HepG2 (cell line): Measurements from ENCODE around the gene ID3. TPM values are rescaled to one million over a fixed set of nuclear protein-coding genes. Genes with fewer than 3 reads are reported as not detected.
A peak's percentile ranks its signal among the peaks of the same experiment; 100 is the strongest.

Experiments used
- ATM ChIP-seq: fragments of 450-650 bp; IDR thresholded peaks from 2 replicates; pipeline ENCODE4 v1.7.1; 2017; ENCODE audit warnings: mild to moderate bottlenecking, borderline replicate concordance
- FIP1L1 ChIP-seq: fragments of 200-400 bp; formaldehyde crosslinking; IDR thresholded peaks from 2 replicates; pipeline ENCODE4 v1.6.1; 2018; ENCODE audit warnings: low read depth, mild to moderate bottlenecking, low read length, moderate library complexity, borderline replicate concordance; ENCODE audit not compliant: insufficient read depth
- FOSL2 ChIP-seq: sonication (generic); formaldehyde crosslinking; IDR thresholded peaks from 2 replicates; pipeline ENCODE4 v1.4.0; 2020; ENCODE audit warnings: missing genetic modification reagents
- FOXP1 ChIP-seq, 2 experiments: fragments of 450-650 bp in 1 of 2; IDR thresholded peaks; 2 replicates each; pipeline ENCODE4 v1.6.1; 2017 to 2018; ENCODE audit warnings: antibody characterized with exemption in 1 of 2
- HMG20B ChIP-seq: conservative IDR thresholded peaks from 2 replicates; pipeline ENCODE4 v1.6.1; 2016; ENCODE audit warnings: missing genetic modification reagents, missing compliant biosample characterization
- HMGA1 ChIP-seq: sonication (generic); formaldehyde crosslinking; conservative IDR thresholded peaks from 2 replicates; pipeline ENCODE4 v1.4.0; 2020; ENCODE audit warnings: missing genetic modification reagents
- MXI1 ChIP-seq: IDR thresholded peaks from 3 replicates; pipeline ENCODE4 v1.6.1; 2012; ENCODE audit warnings: low read depth, low read length, inconsistent platforms, borderline replicate concordance
- SP2 ChIP-seq: sonication (generic); formaldehyde crosslinking; IDR thresholded peaks from 2 replicates; pipeline ENCODE4 v1.5.1; 2020; ENCODE audit warnings: mild to moderate bottlenecking, missing genetic modification reagents
- ZBTB42 ChIP-seq: sonication (generic); formaldehyde crosslinking; IDR thresholded peaks from 2 replicates; pipeline ENCODE4 v1.5.0; 2020; ENCODE audit warnings: mild to moderate bottlenecking, missing genetic modification reagents
- ZNF3 ChIP-seq: IDR thresholded peaks from 2 replicates; pipeline ENCODE4 v1.7.0; 2017; ENCODE audit warnings: inconsistent platforms
- ZNF367 ChIP-seq: sonication (generic); formaldehyde crosslinking; IDR thresholded peaks from 2 replicates; pipeline ENCODE4 v1.4.0; 2020; ENCODE audit warnings: missing genetic modification reagents, borderline replicate concordance
- ZNF530 ChIP-seq: sonication (generic); formaldehyde crosslinking; IDR thresholded peaks from 2 replicates; pipeline ENCODE4 v1.5.0; 2020; ENCODE audit warnings: low read depth, mild to moderate bottlenecking, missing genetic modification reagents
- ZNF589 ChIP-seq: sonication (generic); formaldehyde crosslinking; conservative IDR thresholded peaks from 2 replicates; pipeline ENCODE4 v1.8.0; 2022; ENCODE audit warnings: mild to moderate bottlenecking, moderate library complexity, missing genetic modification reagents
- ZNF792 ChIP-seq: IDR thresholded peaks from 2 replicates; pipeline ENCODE4 v1.6.1; 2016
- ZSCAN31 ChIP-seq: sonication (generic); formaldehyde crosslinking; IDR thresholded peaks from 2 replicates; pipeline ENCODE4 v1.5.0; 2020; ENCODE audit warnings: low read depth, mild to moderate bottlenecking, missing genetic modification reagents
- polyA plus RNA-seq, 8 experiments: library from polyadenylated mRNA; depleted of rRNA in 3 of 8; stranded (reverse) in 7 of 8; unstranded in 1 of 8; fragments of >200 nt; fragmentation: Illumina TruSeq in 4 of 8; extraction: Trizol in 4 of 8; gene quantifications; 2 replicates each; pipeline versions ENCODE4 v1.2.1 to v1.2.3, GENCODE V29; 2011 to 2016; ENCODE audit warnings: low read depth in 4 of 8, missing spikeins in 1 of 8, mixed read lengths in 1 of 8; ENCODE audit not compliant: insufficient read depth in 1 of 8
- total RNA-seq, 5 experiments: library from RNA; depleted of rRNA; stranded (reverse); fragments of >200 nt; fragmentation: Illumina TruSeq; extraction: Trizol; gene quantifications; 2 replicates each; pipeline ENCODE4 v1.2.3, GENCODE V29; 2016; ENCODE audit warnings: low read depth in 1 of 5
- TF ChIP-seq, protein P1 (sequence below): sonication (generic); formaldehyde crosslinking; IDR thresholded peaks from 2 replicates; pipeline ENCODE4 v1.5.0; 2020; ENCODE audit warnings: mild to moderate bottlenecking, missing genetic modification reagents
- TF ChIP-seq, protein P2 (sequence below): sonication (generic); IDR thresholded peaks from 2 replicates; pipeline ENCODE4 v1.6.1; 2016; ENCODE audit warnings: low read depth, borderline replicate concordance
- TF ChIP-seq, protein P3 (sequence below): sonication (generic); formaldehyde crosslinking; IDR thresholded peaks from 2 replicates; pipeline ENCODE4 v1.8.1; 2022; ENCODE audit warnings: mild to moderate bottlenecking, missing genetic modification reagents

The ID3 gene
- total and polyA plus RNA-seq, 2 of the 13 experiments (the other 11 are each of a cell fraction or from before 2014, with no cell fraction given) = 64.8 to 115 TPM

DNA sequence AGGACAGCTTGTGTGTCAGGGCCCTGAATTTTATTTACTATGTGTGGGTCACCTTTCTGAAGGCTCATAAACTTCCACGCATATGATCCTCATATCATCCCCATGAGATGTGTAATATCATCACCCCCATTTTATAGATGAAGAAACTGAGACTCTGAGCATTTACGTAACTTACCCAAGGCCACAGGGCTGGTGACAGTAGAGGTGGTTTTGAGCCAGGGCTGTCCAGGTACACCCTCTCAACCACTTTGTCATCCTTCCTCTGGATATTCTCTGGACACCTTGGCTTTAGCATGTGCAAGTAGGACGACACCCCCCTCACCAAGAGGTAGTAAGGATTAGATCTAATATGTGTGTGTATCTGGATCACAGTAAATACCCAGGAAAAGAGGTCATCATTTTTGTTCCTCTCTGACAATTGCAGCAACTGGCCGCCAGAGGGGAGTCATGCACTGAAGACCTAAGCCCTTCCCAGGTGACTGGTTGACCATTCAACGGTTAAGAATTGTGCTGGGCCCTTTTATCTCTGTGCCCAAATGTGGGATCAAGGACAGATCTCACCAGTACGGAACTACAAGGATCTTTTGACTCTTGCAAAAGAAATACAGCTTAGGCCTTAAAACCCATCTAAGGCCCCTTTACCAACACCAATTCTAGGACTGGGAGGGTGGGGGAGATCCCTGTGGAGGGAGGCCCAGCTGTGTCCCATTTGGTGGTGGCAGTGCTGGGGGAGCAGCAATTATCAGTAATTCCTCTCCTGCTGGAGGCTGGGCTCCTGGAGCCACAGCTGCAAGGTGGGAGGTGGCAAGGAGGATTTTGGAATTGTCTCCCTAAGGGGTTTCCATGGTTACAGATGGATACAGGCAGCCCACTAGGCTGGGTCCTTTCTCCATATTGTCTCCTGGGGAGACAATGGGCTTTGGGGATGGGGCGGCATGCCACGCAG is 14.6 kb downstream of the ID3 start (continued):
- TF ChIP-seq, protein P1, sequence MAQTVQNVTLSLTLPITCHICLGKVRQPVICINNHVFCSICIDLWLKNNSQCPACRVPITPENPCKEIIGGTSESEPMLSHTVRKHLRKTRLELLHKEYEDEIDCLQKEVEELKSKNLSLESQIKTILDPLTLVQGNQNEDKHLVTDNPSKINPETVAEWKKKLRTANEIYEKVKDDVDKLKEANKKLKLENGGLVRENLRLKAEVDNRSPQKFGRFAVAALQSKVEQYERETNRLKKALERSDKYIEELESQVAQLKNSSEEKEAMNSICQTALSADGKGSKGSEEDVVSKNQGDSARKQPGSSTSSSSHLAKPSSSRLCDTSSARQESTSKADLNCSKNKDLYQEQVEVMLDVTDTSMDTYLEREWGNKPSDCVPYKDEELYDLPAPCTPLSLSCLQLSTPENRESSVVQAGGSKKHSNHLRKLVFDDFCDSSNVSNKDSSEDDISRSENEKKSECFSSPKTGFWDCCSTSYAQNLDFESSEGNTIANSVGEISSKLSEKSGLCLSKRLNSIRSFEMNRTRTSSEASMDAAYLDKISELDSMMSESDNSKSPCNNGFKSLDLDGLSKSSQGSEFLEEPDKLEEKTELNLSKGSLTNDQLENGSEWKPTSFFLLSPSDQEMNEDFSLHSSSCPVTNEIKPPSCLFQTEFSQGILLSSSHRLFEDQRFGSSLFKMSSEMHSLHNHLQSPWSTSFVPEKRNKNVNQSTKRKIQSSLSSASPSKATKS (CRISPR knock-in tag) = no peak
- no peak for TF ChIP-seq FOXP1 (IDR thresholded peaks at IDR 0.05)
- no peak for TF ChIP-seq FOXP1 (CRISPR knock-in tag; IDR thresholded peaks at IDR 0.05)
- TF ChIP-seq HMGA1 (CRISPR knock-in tag) = no peak
- TF ChIP-seq FIP1L1 = no peak
- TF ChIP-seq ZSCAN31 (CRISPR knock-in tag) = peak; percentile 37; the same call in 1 of the 2 replicates
- TF ChIP-seq SP2 = no peak
- no peak for TF ChIP-seq ATM
- no peak for TF ChIP-seq HMG20B (CRISPR knock-in tag)
- TF ChIP-seq, protein P2, sequence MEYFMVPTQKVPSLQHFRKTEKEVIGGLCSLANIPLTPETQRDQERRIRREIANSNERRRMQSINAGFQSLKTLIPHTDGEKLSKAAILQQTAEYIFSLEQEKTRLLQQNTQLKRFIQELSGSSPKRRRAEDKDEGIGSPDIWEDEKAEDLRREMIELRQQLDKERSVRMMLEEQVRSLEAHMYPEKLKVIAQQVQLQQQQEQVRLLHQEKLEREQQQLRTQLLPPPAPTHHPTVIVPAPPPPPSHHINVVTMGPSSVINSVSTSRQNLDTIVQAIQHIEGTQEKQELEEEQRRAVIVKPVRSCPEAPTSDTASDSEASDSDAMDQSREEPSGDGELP = peak; percentile 65; the same call in 1 of the 2 replicates
- TF ChIP-seq MXI1 = peak; percentile 18; the same call in 1 of the 3 replicates
- TF ChIP-seq ZNF367 = 0 out of 2 replicates have a peak, but pooled peaks have one; percentile 38
- TF ChIP-seq ZNF792 (CRISPR knock-in tag) = no peak
- no peak for TF ChIP-seq ZNF589 (CRISPR knock-in tag)
- TF ChIP-seq, protein P3, sequence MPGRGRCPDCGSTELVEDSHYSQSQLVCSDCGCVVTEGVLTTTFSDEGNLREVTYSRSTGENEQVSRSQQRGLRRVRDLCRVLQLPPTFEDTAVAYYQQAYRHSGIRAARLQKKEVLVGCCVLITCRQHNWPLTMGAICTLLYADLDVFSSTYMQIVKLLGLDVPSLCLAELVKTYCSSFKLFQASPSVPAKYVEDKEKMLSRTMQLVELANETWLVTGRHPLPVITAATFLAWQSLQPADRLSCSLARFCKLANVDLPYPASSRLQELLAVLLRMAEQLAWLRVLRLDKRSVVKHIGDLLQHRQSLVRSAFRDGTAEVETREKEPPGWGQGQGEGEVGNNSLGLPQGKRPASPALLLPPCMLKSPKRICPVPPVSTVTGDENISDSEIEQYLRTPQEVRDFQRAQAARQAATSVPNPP (CRISPR knock-in tag) = no peak
- TF ChIP-seq ZBTB42 = no peak
- TF ChIP-seq ZNF3 (CRISPR knock-in tag) = peak; percentile 92
- no peak for TF ChIP-seq ZNF530 (CRISPR knock-in tag)
- TF ChIP-seq FOSL2 (CRISPR knock-in tag) = peak; percentile 32; the same call in 1 of the 2 replicates
